Loucy (cell line): ENCODE measurements around the gene ROS1.

Experiments
- H2AFZ ChIP-seq: fragments of 200-600 bp; sonication (generic); 2 replicates; pipeline ENCODE4 v1.6.0; 2016; ENCODE audit warnings: antibody characterized with exemption, mild to moderate bottlenecking, low read length, moderate library complexity
- H3F3A ChIP-seq: fragments of 200-600 bp; 2 replicates; pipeline ENCODE4 v1.6.0; 2016; ENCODE audit warnings: antibody characterized with exemption, low read depth, mild to moderate bottlenecking
- H3K27me3 ChIP-seq: fragments of 200-600 bp; sonication (generic); 2 replicates; pipeline ENCODE4 v1.6.1; 2014; ENCODE audit warnings: low read length, mild to moderate bottlenecking; ENCODE audit not compliant: insufficient read depth, poor library complexity, severe bottlenecking
- H3K36me3 ChIP-seq: fragments of 200-600 bp; sonication (generic); 2 replicates; pipeline ENCODE4 v1.6.1; 2016; ENCODE audit warnings: low read length; ENCODE audit not compliant: insufficient read depth
- H3K4me1 ChIP-seq: fragments of 200-600 bp; sonication (generic); 2 replicates; pipeline ENCODE4 v1.5.1; 2014; ENCODE audit warnings: low read length, mild to moderate bottlenecking; ENCODE audit not compliant: insufficient read depth, poor library complexity, severe bottlenecking
- H3K4me2 ChIP-seq: fragments of 200-600 bp; sonication (generic); 2 replicates; pipeline ENCODE4 v1.6.0; 2014; ENCODE audit warnings: antibody characterized with exemption, low read length, low read depth, mild to moderate bottlenecking; ENCODE audit not compliant: poor library complexity, severe bottlenecking
- H3K4me3 ChIP-seq: fragments of 200-600 bp; sonication (generic); 2 replicates; pipeline ENCODE4 v1.5.1; 2014; ENCODE audit warnings: low read length, mild to moderate bottlenecking, mixed read lengths; ENCODE audit not compliant: poor library complexity, severe bottlenecking
- H3K79me2 ChIP-seq: fragments of 200-600 bp; sonication (generic); 2 replicates; pipeline ENCODE4 v1.6.1; 2014; ENCODE audit warnings: low read length; ENCODE audit not compliant: insufficient read depth
- H3K9ac ChIP-seq: fragments of 200-600 bp; sonication (generic); 2 replicates; pipeline ENCODE4 v1.6.0; 2014; ENCODE audit warnings: mild to moderate bottlenecking, low read depth, low read length, moderate library complexity; ENCODE audit not compliant: poor library complexity, severe bottlenecking
- H3K9me2 ChIP-seq: fragments of 200-600 bp; sonication (generic); replicated peaks from 2 replicates; pipeline ENCODE4 v1.6.1; 2016; ENCODE audit warnings: low read depth, low read length, mixed read lengths
- H3K9me3 ChIP-seq: fragments of 200-600 bp; sonication (generic); 2 replicates; pipeline ENCODE4 v1.6.1; 2014; ENCODE audit warnings: mild to moderate bottlenecking, antibody characterized with exemption, low read length, low read depth; ENCODE audit not compliant: insufficient read depth
- H4K20me1 ChIP-seq: fragments of 200-600 bp; sonication (generic); 2 replicates; pipeline ENCODE4 v1.6.0; 2014; ENCODE audit warnings: antibody characterized with exemption, low read length, mild to moderate bottlenecking; ENCODE audit not compliant: insufficient read depth, poor library complexity, severe bottlenecking
- CTCF ChIP-seq: fragments of 200-600 bp; sonication (generic); conservative IDR thresholded peaks from 2 replicates; pipeline ENCODE4 v1.5.1; 2014; ENCODE audit warnings: mild to moderate bottlenecking, antibody characterized with exemption, low read length
- EZH2phosphoT487 ChIP-seq: fragments of 200-600 bp; IDR thresholded peaks from 2 replicates; pipeline ENCODE4 v1.6.1; 2018; ENCODE audit warnings: antibody characterized with exemption, mild to moderate bottlenecking, moderate library complexity, borderline replicate concordance

Gene ROS1

DNA sequence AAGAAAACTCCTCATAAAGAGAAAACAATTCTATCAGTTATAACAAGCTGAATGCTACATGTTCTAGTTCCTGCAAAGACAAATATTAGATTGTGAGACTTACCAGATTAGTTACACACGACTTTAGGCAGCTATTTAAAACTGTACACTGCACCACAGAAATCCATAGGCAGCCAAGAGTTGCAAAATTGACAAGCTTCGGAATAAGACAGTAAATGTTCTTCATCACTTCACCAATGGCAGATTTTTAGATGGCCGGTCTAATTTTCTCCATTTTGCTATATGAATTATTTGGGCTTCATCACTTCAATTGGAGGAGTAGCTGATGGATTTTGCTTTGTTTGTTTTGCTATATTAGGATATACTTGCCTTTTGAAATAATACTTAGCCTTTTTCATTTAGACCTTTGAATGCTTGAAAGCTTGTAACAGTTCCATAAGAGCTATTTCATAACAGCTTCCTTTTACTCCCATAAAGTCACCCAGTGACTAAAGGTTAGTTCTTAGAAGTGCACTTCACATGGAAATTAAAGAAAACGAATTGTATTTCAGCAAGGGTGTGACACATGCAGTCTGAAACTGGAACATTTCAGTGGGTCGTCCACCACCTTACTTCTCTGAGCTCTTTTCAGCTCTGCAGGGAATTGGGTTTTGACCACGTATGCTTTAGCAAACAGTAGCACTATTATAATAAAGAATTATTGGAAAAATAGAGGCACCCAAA is at the start of gene ROS1:
ROS1 (minus strand) TSS at position 512 of the 723 bp plus-strand sequence; CDS start at position 226, 286 bp downstream.
- no peak within 1 kb of the TSS for H3K4me3 ChIP-seq
- no peak within 1 kb of the TSS for H3K4me2 ChIP-seq
- TF ChIP-seq CTCF (no peak), EZH2phosphoT487 (no peak)
- no peak within 1 kb of the TSS for H2AFZ ChIP-seq
- H4K20me1 ChIP-seq, result no peaks in the 10 kb centered on the region
- no peaks in the 10 kb centered on the region for H3F3A ChIP-seq
- no peak within 1 kb of the TSS for H3K9ac ChIP-seq
- H3K4me1 ChIP-seq, result no peaks in the 10 kb centered on the region
- no peaks in the 10 kb centered on the region for H3K9me2 ChIP-seq
- H3K36me3 ChIP-seq, result no peaks in the 10 kb centered on the region
- H3K79me2 ChIP-seq, result no peaks in the 10 kb centered on the region
- H3K27me3 ChIP-seq, result no peaks in the 10 kb centered on the region
- H3K9me3 ChIP-seq, result no peaks in the 10 kb centered on the region

- no peak overlapping the region for H3K4me3 ChIP-seq
Observed at GRCh38 chr6:117473401-117473800, 47.7 kb upstream of the ROS1 start.

DNA sequence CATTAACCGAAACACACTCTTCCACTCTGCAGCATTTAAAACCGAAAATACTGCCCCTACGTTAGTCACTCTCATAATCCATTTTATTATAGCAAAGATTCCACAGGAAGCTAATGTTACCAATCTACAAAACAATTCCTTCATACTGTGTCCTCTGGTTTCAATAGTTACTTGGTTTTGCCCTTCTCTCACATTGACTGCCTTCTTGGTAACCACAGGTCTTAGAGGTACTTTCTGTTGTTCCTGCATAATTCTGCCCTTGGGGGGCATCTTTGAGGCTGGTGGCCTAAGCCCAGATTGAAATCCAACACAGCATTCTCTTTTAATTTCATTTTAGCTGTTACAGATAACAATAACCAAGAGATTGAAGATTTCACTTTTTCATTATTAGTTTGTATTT is 46.9 kb upstream of the ROS1 start:
- Histone ChIP-seq H3K9ac (no peak overlapping the region), H3K4me1 (no peaks in the 10 kb centered on the region), H3K27me3 (no peaks in the 10 kb centered on the region), H3K4me3 (no peak overlapping the region), H2AFZ (no peak overlapping the region), H3K79me2 (no peaks in the 10 kb centered on the region), H3K36me3 (no peaks in the 10 kb centered on the region), H3K4me2 (no peak overlapping the region), H4K20me1 (no peaks in the 10 kb centered on the region), H3K9me3 (no peaks in the 10 kb centered on the region), H3F3A (no peaks in the 10 kb centered on the region), H3K9me2 (no peaks in the 10 kb centered on the region)
- no peak for TF ChIP-seq EZH2phosphoT487
- TF ChIP-seq CTCF, result no peak

More at GRCh38 chr6:117473401-117473800, 47.7 kb upstream of the ROS1 start:
- no peaks in the 10 kb centered on the region for H3K27me3 ChIP-seq
- no peaks in the 10 kb centered on the region for H3K9me3 ChIP-seq
- no peaks in the 10 kb centered on the region for H3K36me3 ChIP-seq
- H3F3A ChIP-seq, result no peaks in the 10 kb centered on the region
- no peaks in the 10 kb centered on the region for H4K20me1 ChIP-seq
- no peak overlapping the region for H2AFZ ChIP-seq
- no peaks in the 10 kb centered on the region for H3K9me2 ChIP-seq
- TF ChIP-seq EZH2phosphoT487, result no peak
- TF ChIP-seq CTCF, result no peak
- H3K4me2 ChIP-seq, result no peak overlapping the region
- peaks cover 3% of the 10 kb centered on the region for H3K4me1 ChIP-seq
- no peaks in the 10 kb centered on the region for H3K79me2 ChIP-seq
- no peak overlapping the region for H3K9ac ChIP-seq
